Chondrocyte (in vitro differentiated cells): ENCODE measurements around the gene ESR2. TPM values are rescaled to one million over a fixed set of nuclear protein-coding genes. Genes with fewer than 3 reads are reported as not detected.
A peak's percentile ranks its signal among the peaks of the same experiment; 100 is the strongest.

Experiments
- DNase-seq: peaks from one replicate; pipeline ENCODE4 v3.0.0; 2021; ENCODE audit warnings: mixed read lengths, low spot score
- H3K27ac Mint-ChIP-seq: one replicate; pipeline ENCODE4 v1.8.0; 2021; ENCODE audit warnings: mild to moderate bottlenecking, moderate library complexity, mixed read lengths; ENCODE audit not compliant: unreplicated experiment
- H3K27me3 Mint-ChIP-seq: 2 replicates; pipeline ENCODE4 v1.8.0; 2021; ENCODE audit warnings: low read depth, mixed read lengths
- H3K36me3 Mint-ChIP-seq: 2 replicates; pipeline ENCODE4 v1.8.0; 2021; ENCODE audit warnings: low read depth, mixed read lengths
- H3K4me1 Mint-ChIP-seq: 2 replicates; pipeline ENCODE4 v1.8.0; 2021; ENCODE audit warnings: low read depth, mild to moderate bottlenecking, mixed read lengths
- H3K4me3 Mint-ChIP-seq: one replicate; pipeline ENCODE4 v1.8.0; 2021; ENCODE audit warnings: mild to moderate bottlenecking, moderate library complexity, mixed read lengths; ENCODE audit not compliant: unreplicated experiment
- H3K9me3 Mint-ChIP-seq: 2 replicates; pipeline ENCODE4 v1.8.0; 2021; ENCODE audit warnings: low read depth, mixed read lengths
- total RNA-seq: library from RNA; stranded (reverse); gene quantifications from 3 replicates; pipeline ENCODE4 v1.2.1, GENCODE V29; 2021
- TF ChIP-seq, protein P1 (sequence below): fragments of 200-600 bp; sonication (generic); IDR thresholded peaks from 2 replicates; pipeline ENCODE4 v1.5.0; 2021; ENCODE audit warnings: antibody characterized with exemption, mild to moderate bottlenecking, moderate library complexity

Gene ESR2
- total RNA-seq, 1 donor from 2014 or later = not detected

- H3K9me3 Mint-ChIP-seq = no peaks in the 10 kb centered on the region
- no peak overlapping the region for H3K27ac Mint-ChIP-seq
Observed at GRCh38 chr14:64109819-64110554, 184.2 kb downstream of the ESR2 start.

GRCh38 chr14:64107438-64107837 lies 186.7 kb downstream of the ESR2 start:
- peaks cover 9% of the 10 kb centered on the region for H3K36me3 Mint-ChIP-seq
- no peak overlapping the region for H3K4me3 Mint-ChIP-seq

More at GRCh38 chr14:64109819-64110554, 184.2 kb downstream of the ESR2 start:
- H3K4me1 Mint-ChIP-seq = peaks cover 13% of the 10 kb centered on the region
- no peak overlapping the region for H3K4me3 Mint-ChIP-seq
- DNase-seq = no peak
- TF ChIP-seq, protein P1, sequence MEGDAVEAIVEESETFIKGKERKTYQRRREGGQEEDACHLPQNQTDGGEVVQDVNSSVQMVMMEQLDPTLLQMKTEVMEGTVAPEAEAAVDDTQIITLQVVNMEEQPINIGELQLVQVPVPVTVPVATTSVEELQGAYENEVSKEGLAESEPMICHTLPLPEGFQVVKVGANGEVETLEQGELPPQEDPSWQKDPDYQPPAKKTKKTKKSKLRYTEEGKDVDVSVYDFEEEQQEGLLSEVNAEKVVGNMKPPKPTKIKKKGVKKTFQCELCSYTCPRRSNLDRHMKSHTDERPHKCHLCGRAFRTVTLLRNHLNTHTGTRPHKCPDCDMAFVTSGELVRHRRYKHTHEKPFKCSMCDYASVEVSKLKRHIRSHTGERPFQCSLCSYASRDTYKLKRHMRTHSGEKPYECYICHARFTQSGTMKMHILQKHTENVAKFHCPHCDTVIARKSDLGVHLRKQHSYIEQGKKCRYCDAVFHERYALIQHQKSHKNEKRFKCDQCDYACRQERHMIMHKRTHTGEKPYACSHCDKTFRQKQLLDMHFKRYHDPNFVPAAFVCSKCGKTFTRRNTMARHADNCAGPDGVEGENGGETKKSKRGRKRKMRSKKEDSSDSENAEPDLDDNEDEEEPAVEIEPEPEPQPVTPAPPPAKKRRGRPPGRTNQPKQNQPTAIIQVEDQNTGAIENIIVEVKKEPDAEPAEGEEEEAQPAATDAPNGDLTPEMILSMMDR = no peak
- H3K27me3 Mint-ChIP-seq = no peaks in the 10 kb centered on the region
- no peaks in the 10 kb centered on the region for H3K36me3 Mint-ChIP-seq

GRCh38 chr14:64098120-64098519 lies 196.1 kb downstream of the ESR2 start:
- no peaks in the 10 kb centered on the region for H3K27me3 Mint-ChIP-seq
- DNase-seq = no peak
- no peaks in the 10 kb centered on the region for H3K9me3 Mint-ChIP-seq

More at GRCh38 chr14:64107438-64107837, 186.7 kb downstream of the ESR2 start:
- Mint-ChIP-seq H3K27ac (no peak overlapping the region), H3K27me3 (no peaks in the 10 kb centered on the region), H3K9me3 (no peaks in the 10 kb centered on the region), H3K4me1 (no peaks in the 10 kb centered on the region)
- DNase-seq = no peak
- TF ChIP-seq, protein P1 = no peak

GRCh38 chr14:64095620-64096019 lies 198.6 kb downstream of the ESR2 start:
- Mint-ChIP-seq H3K27me3 (no peaks in the 10 kb centered on the region), H3K9me3 (no peaks in the 10 kb centered on the region), H3K36me3 (peaks cover 2% of the 10 kb centered on the region), H3K4me1 (peaks cover 36% of the 10 kb centered on the region), H3K4me3 (no peak overlapping the region), H3K27ac (peak overlapping the region; percentile 85)
- no peak for DNase-seq
- TF ChIP-seq, protein P1 = no peak

More at GRCh38 chr14:64098120-64098519, 196.1 kb downstream of the ESR2 start:
- TF ChIP-seq, protein P1 = no peak
- Mint-ChIP-seq H3K36me3 (peaks cover 3% of the 10 kb centered on the region), H3K27ac (no peak overlapping the region), H3K4me3 (no peak overlapping the region), H3K4me1 (peaks cover 30% of the 10 kb centered on the region)

DNA sequence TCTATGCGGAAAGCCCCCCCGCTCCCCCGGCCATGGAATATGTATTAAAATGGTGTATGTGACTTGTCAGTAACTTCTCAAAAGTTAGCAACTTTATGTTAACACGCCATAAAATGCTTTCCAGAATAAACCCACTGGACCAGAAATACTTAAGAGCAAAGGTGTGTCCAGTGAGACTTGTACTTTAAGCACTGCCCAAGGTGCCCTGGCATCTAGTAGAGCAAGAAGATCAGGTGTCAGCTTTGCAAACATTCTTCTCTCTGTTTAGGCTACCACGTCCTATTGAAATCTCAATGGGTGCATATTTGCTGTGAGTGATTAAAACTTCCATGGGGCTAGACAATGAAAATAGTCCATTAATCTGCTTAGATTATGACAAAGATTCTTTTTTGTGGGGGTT lies 201.2 kb downstream of the ESR2 start:
- H3K36me3 Mint-ChIP-seq = no peaks in the 10 kb centered on the region
- TF ChIP-seq, protein P1 = no peak
- H3K27ac Mint-ChIP-seq = no peak overlapping the region
- peaks cover 36% of the 10 kb centered on the region for H3K4me1 Mint-ChIP-seq
- H3K4me3 Mint-ChIP-seq = no peak overlapping the region
- no peaks in the 10 kb centered on the region for H3K27me3 Mint-ChIP-seq
- no peak for DNase-seq
- H3K9me3 Mint-ChIP-seq = no peaks in the 10 kb centered on the region
